HG03039 (cell line): ENCODE results near the gene PRSS36.
"Not testable (repeated sequence)": the region's sequence is repeated elsewhere in the genome, so short reads cannot be mapped to it uniquely, and the experiment has no call there.

Source experiments
- ATAC-seq: cut with Tn5 transposase; IDR thresholded peaks from one replicate; pipeline ENCODE4 v1.9.1; 2021; ENCODE audit warnings: mild to moderate bottlenecking, moderate library complexity; ENCODE audit not compliant: unreplicated experiment

Gene PRSS36

DNA sequence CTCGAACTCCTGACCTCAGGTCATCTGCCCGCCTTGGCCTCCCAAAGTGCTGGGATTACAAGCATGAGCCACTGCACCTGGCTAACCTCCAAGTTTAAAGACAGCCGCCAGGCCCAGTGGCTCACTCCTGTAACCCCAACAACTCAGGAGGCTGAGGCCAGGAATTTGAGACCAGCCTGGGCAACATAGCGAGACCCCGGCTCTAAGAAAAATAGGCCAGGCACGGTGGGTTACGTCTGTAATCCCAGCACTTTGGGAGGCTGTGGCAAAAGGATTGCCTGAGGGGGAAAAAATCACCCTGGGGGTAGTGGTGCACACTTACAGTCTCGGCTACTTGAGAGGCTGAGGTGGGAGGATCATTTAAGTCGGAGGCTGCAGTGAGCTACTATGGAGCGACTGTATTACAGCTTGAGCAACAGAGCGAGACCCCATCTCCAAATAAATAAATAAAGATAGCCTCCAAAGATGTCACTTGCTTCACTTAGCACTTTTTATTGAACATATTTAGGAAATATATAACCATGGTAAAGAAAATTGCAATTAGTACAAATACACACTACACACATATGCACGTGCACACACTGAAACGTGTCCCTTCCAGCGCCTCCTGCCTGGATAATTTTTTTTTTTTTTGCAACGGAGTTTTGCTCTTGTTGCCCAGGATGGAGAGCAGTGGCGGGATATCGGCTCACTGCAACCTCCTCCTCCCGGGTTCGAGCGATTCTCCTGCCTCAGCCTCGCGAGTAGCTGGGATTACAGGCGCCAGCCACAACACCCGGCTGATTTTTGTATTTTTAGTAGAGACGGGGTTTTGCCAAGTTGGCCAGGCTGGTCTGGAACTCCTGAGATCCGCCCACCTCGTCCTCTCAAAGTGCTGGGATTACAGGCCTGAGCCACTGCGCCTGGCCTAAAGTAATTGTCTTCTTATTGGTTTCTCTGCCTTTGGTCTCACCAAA lies 43.1 kb downstream of the PRSS36 start:
- no peak for ATAC-seq

GRCh38 chr16:31105677-31106213 lies 44.1 kb downstream of the PRSS36 start:
- ATAC-seq = no peak

GRCh38 chr16:31100876-31101641 lies 48.8 kb downstream of the PRSS36 start:
- ATAC-seq = not testable (repeated sequence)

- ATAC-seq = no peak
Observed at GRCh38 chr16:31099860-31100638, 49.8 kb downstream of the PRSS36 start.

- ATAC-seq = peak; percentile 70
Observed at GRCh38 chr16:31094424-31095120, 55.3 kb downstream of the PRSS36 start, which contains the start of gene VKORC1. VKORC1 (minus strand) TSS chr16:31094797; CDS start chr16:31094729, 68 bp downstream.

DNA sequence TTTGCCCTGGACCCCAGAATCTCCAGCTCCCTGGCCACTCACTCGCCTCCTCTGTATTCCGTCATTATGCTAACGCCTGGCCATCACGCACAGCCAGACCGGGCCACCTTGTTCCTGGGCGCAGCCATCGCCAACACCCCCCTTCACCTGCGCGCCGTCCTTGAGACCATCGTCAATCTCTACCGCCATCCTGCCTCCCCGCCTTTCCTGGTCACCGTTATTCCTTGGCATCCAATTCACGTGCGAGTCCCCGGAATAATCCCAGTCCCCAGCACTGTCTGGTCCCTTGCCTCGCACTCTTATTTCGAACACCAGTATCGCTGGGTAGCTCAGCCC lies 55.8 kb downstream of the PRSS36 start:
- ATAC-seq = no peak

GRCh38 chr16:31093132-31093703 lies 56.6 kb downstream of the PRSS36 start:
- no peak for ATAC-seq

GRCh38 chr16:31092330-31092729 lies 57.5 kb downstream of the PRSS36 start:
- ATAC-seq = no peak

DNA sequence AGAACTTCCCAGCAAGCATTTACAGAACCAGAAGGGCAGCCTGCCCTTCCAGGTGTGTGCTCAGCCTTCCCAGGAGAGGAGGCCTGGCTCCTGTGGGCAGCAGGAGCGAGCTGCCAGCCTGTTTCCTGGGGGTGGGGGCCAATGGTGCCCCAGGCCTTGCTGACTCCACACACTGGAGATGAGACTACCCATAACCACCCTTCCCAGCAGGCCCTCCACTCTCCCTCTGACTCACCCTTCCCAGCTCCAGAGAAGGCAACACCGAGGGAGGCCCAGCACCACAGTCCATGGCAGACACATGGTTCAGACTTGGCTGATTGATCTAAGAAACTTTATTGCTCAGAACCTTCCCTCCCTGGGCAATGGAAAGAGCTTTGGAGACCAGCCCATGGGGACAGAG lies 59.3 kb downstream of the PRSS36 start:
- no peak for ATAC-seq

- ATAC-seq = no peak
Observed at GRCh38 chr16:31089199-31089598, 60.7 kb downstream of the PRSS36 start.
